ENCODE data around the gene TCIRG1.
"Not testable (repeated sequence)": the region's sequence is repeated elsewhere in the genome, so short reads cannot be mapped to it uniquely, and the experiment has no call there.

TCIRG1 gene, protein sequence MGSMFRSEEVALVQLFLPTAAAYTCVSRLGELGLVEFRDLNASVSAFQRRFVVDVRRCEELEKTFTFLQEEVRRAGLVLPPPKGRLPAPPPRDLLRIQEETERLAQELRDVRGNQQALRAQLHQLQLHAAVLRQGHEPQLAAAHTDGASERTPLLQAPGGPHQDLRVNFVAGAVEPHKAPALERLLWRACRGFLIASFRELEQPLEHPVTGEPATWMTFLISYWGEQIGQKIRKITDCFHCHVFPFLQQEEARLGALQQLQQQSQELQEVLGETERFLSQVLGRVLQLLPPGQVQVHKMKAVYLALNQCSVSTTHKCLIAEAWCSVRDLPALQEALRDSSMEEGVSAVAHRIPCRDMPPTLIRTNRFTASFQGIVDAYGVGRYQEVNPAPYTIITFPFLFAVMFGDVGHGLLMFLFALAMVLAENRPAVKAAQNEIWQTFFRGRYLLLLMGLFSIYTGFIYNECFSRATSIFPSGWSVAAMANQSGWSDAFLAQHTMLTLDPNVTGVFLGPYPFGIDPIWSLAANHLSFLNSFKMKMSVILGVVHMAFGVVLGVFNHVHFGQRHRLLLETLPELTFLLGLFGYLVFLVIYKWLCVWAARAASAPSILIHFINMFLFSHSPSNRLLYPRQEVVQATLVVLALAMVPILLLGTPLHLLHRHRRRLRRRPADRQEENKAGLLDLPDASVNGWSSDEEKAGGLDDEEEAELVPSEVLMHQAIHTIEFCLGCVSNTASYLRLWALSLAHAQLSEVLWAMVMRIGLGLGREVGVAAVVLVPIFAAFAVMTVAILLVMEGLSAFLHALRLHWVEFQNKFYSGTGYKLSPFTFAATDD

DNA sequence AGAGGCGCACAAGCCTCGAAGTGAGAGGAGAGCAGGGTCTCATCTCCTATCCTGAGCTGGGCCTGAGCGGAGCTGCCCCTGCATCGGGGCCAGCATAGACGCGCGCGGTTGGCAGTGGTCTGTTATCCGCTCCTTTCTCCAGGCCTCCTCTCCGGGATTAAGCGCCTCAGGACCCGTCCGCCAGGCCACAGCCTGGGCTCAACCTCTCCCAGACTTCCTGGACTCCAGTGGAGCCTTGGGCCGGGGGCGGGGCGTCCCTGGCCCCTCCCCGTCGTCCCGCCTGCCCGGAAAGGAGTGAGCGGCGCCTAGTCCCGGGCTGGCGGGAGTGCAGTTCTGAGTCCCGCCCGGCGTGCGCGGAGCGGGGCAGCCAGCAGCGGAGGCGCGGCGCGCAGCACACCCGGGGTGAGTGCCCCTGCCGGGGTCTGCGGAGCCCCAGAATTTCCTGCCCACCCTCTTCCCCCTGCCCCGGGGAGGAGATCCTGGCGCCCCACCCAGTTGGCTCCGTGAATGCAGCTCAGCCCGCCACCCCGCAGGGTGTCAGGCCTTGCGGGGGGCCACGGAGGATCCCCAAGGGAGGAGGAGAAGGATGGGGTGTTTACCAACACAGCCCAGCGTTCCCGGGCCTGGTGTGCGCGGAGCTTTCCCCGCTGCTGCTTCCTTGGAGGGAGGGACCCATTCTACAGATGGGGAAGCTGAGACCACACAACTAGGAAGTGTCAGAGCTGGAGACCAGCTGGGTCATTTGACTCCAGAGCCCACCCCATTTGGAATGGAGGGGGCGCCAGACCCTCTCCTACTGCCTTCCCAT, at the start of gene TCIRG1:
Gene TCIRG1, plus strand, starts transcription at position 308 of the 808 bp plus-strand sequence. CDS start 2,247 bp downstream, outside the sequence.
- peak within 1 kb of the TSS; percentile 67 for H3K27ac ChIP-seq
- TF ChIP-seq ZFX (IDR thresholded peaks at IDR 0.05): peak; percentile 37; the same call in 1 of the 2 replicates
- no peak for TF ChIP-seq CTCF (conservative IDR thresholded peaks at IDR 0.05)

GRCh38 chr11:67990546-67991346, 48.1 kb upstream of the TCIRG1 start:
- not testable (repeated sequence) for H3K27ac ChIP-seq

- H3K27ac ChIP-seq: not testable (repeated sequence)
These were observed 47.3 kb upstream of the TCIRG1 start for GRCh38 chr11:67991347-67992121.

DNA sequence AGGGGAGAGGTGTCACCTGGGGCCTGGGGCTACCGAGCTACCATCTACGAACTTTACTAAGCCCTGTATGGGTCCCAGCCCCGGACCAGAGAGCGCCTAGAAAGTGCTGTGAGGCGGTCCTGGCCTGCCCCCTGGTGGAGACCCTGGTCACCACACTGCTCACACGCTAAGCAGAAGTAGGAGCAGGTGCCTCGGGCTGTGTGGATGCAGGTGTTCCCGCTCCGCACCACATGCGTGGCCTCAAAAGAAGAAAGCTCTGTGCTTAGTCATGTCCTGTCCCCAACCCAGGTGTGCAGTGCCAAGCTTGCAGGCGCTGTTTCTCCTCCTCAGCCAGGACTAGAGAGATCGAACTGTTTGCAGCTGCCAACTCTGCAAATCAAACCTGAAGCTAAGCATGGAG, 45.0 kb upstream of the TCIRG1 start:
- not testable (repeated sequence) for H3K27ac ChIP-seq
- peak; percentile 80 for TF ChIP-seq CTCF (conservative IDR thresholded peaks at IDR 0.05)

DNA sequence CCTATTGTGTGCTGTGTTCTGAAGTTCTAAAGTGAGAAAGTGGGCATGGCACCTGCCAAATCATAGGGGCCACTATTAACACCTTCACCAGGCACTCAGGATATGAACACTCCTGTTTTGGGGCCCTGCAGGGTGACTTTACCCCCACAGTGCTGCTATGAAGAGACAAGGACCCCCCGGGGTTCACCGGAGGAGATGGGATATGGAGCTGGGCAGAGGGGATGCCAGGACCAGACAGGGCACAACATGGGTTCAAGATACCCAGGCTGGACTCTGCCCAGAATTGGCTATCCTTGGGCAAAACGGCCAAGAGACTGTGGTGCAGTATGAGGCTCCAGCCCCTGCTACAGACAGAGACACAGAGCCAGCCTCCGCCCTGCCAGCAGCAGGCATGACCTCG, 44.4 kb upstream of the TCIRG1 start:
- H3K27ac ChIP-seq: not testable (repeated sequence)

DNA sequence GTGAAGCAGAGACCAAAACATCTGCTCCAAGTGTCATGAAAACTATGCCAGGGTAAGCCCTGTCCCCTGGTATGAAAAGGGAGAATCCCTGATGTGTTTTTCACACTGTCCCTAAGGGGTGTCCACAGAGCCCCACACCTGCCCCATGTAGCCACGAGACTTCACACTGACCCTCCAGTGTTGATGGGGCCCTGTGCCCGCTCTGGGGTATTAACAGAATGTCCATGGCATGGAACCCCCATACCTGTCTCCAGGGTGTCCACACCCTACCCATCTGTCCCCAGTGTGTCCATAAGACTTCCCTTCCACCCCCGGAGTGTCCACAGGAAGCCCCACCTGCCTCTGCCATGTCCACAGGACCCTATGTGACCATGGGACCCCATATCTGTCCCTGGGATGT, 43.7 kb upstream of the TCIRG1 start:
- H3K27ac ChIP-seq: not testable (repeated sequence)

DNA sequence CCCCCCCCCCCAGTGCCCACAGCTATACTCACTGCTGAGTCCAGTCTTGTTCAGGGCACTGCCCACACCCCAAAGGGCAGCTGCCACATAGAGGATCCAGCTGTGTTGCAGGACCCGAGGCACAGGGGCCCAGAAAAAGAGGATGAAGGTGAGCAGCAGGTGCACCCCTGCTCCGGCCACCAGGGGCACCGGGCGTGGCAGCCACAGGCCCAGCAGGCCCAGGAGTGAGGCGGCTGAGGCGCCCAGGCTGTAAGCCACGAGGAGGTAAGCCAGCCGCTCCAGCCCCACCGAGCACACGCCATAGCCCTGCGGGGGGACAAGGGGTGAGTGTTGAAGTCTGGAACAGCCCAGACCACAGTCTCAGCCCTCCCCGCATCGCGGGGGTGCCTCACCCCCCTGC, 43.2 kb upstream of the TCIRG1 start:
- not testable (repeated sequence) for H3K27ac ChIP-seq

- no peak overlapping the region for H3K27ac ChIP-seq
- TF ChIP-seq ZFX (IDR thresholded peaks at IDR 0.05): no peak
- TF ChIP-seq CTCF (conservative IDR thresholded peaks at IDR 0.05): no peak
These were observed 42.8 kb upstream of the TCIRG1 start for GRCh38 chr11:67996051-67996450.

- TF ChIP-seq CTCF (conservative IDR thresholded peaks at IDR 0.05) (no peak), ZFX (IDR thresholded peaks at IDR 0.05) (no peak)
- no peak overlapping the region for H3K27ac ChIP-seq
These were observed 42.0 kb upstream of the TCIRG1 start for GRCh38 chr11:67996622-67997474.
